Caco-2 (cell line): Measurements from ENCODE around the gene DPP9. TPM values are rescaled to one million over a fixed set of nuclear protein-coding genes. Genes with fewer than 3 reads are reported as not detected.

Experiments
- BruUV-seq: library from RNA; stranded (reverse); fragments of 400-500 nt; replicated peaks from 2 replicates; lab custom pipeline; 2021; lab: Mats Ljungman, UMichigan
- CTCF ChIA-PET: fragments of 300-600 bp; sonication (Branson Sonifier 250); formaldehyde crosslinking; loops from one replicate; lab custom pipeline; 2022; ENCODE audit warnings: antibody characterized with exemption; lab: Charles Lee
- POLR2A ChIA-PET: fragments of 300-600 bp; sonication (Branson Sonifier 250); formaldehyde crosslinking; loops from one replicate; lab custom pipeline; 2022; ENCODE audit warnings: antibody characterized with exemption; lab: Charles Lee
- DNase-seq, 2 experiments: peaks; one replicate each; pipeline versions ENCODE4 v3.0.0 to v3.0.0-alpha.2; 2020 to 2022
- H3K27me3 ChIP-seq: replicated peaks from 2 replicates; pipeline ENCODE4 v1.6.0; 2011; ENCODE audit warnings: low read length; ENCODE audit not compliant: control insufficient read depth, insufficient read depth
- H3K36me3 ChIP-seq: 2 replicates; pipeline ENCODE4 v1.5.1; 2011; ENCODE audit warnings: low read length; ENCODE audit not compliant: control insufficient read depth, insufficient read depth
- H3K4me1 ChIP-seq: fragments of 250-450 bp; sonication (Bioruptor Pico); 2 replicates; pipeline ENCODE4 v1.5.1; 2020; ENCODE audit warnings: mild to moderate bottlenecking
- H3K4me3 ChIP-seq: 2 replicates; pipeline ENCODE4 v1.5.1; 2011; ENCODE audit warnings: low read depth, mild to moderate bottlenecking, control low read depth, low read length
- H3K9me3 ChIP-seq: fragments of 250-450 bp; sonication (Bioruptor Pico); 2 replicates; pipeline ENCODE4 v1.5.1; 2020; ENCODE audit warnings: mild to moderate bottlenecking, moderate library complexity
- H3K27ac Mint-ChIP-seq: one replicate; pipeline ENCODE4 v1.8.0; 2022; ENCODE audit warnings: mixed read lengths; ENCODE audit not compliant: unreplicated experiment
- H3K27me3 Mint-ChIP-seq: one replicate; pipeline ENCODE4 v1.8.0; 2022; ENCODE audit warnings: mixed read lengths; ENCODE audit not compliant: insufficient read depth, unreplicated experiment
- H3K36me3 Mint-ChIP-seq: one replicate; pipeline ENCODE4 v1.8.0; 2022; ENCODE audit warnings: mild to moderate bottlenecking, mixed read lengths; ENCODE audit not compliant: insufficient read depth, unreplicated experiment
- H3K4me1 Mint-ChIP-seq: one replicate; pipeline ENCODE4 v1.8.0; 2022; ENCODE audit warnings: low read depth, mixed read lengths; ENCODE audit not compliant: unreplicated experiment
- H3K4me3 Mint-ChIP-seq: one replicate; pipeline ENCODE4 v1.8.0; 2022; ENCODE audit warnings: mild to moderate bottlenecking, moderate library complexity, mixed read lengths; ENCODE audit not compliant: unreplicated experiment
- H3K9me3 Mint-ChIP-seq: one replicate; pipeline ENCODE4 v1.8.0; 2022; ENCODE audit warnings: mixed read lengths; ENCODE audit not compliant: unreplicated experiment
- intact Hi-C: fragments of 100-400 bp; cut with micrococcal nuclease; formaldehyde crosslinking; loops from one replicate; pipeline ENCODE4 v1.10.0; 2022; ENCODE audit not compliant: unreplicated experiment
- total RNA-seq: library from RNA; stranded (reverse); gene quantifications from 2 replicates; pipeline ENCODE4 v1.2.3, GENCODE V29; 2022
- TF ChIP-seq, protein P1 (sequence below), 2 experiments: fragments of 200-600 bp in 1 of 2; IDR thresholded peaks; 1 replicate in 1 of 2; 2 replicates in 1 of 2; pipeline versions ENCODE4 v1.5.1 to v1.8.0; 2011 to 2022; ENCODE audit warnings: antibody characterized with exemption in 1 of 2, control low read depth in 1 of 2, inconsistent platforms in 1 of 2, low read depth in 1 of 2, low read length in 1 of 2, mild to moderate bottlenecking in 1 of 2, moderate library complexity in 1 of 2; ENCODE audit not compliant: insufficient read depth in 1 of 2, severe bottlenecking in 1 of 2, unreplicated experiment in 1 of 2

Gene DPP9
- total RNA-seq, 1 experiment from 2014 or later: 63.2 TPM

DNA sequence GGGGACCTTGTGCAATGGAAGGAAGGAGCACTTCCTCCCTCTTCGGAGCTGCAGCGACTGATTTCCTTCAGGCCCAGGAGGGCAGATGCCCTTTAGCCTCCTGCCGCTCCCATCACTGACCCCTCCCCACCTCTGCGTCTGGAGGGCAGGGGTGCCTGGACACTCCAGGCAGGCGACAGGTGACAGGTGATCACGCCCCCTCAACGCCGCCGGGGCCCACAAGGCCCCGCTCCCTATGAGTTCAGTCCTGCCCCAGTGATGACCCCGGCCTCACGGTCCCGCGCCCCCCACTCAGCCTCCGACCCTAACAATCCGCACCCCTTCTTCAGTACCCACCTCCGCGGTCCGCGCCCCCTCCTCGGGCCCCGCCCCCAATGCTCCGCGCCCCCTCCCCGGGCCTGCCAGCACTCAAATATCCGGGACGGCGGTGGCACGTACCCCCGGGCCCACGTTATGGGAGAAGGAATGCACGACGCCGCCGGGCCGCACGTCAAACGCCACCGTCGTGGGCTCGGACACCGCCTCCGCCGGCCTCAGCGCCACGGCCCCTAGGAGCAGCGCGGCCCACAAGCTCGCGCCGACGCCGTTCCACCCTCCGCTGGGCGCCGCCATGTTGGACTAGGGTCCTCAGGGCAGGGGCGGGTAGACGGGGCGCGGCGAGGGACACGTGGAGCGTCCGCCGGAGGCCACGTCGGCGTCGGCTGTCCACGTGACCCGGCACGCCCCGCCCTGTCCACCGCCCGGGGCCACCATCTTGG lies 53.7 kb downstream of the DPP9 start, which contains the start of gene MYDGF:
Gene MYDGF, minus strand, starts transcription at position 620 of the 758 bp plus-strand sequence. Its CDS starts 8 bp downstream, at position 612.
- intact Hi-C loops: loop anchor here (5.0 kb wide), 1 partner anchor 52 kb away; the partner anchor contains the start of gene DPP9
- TF ChIP-seq, protein P1, sequence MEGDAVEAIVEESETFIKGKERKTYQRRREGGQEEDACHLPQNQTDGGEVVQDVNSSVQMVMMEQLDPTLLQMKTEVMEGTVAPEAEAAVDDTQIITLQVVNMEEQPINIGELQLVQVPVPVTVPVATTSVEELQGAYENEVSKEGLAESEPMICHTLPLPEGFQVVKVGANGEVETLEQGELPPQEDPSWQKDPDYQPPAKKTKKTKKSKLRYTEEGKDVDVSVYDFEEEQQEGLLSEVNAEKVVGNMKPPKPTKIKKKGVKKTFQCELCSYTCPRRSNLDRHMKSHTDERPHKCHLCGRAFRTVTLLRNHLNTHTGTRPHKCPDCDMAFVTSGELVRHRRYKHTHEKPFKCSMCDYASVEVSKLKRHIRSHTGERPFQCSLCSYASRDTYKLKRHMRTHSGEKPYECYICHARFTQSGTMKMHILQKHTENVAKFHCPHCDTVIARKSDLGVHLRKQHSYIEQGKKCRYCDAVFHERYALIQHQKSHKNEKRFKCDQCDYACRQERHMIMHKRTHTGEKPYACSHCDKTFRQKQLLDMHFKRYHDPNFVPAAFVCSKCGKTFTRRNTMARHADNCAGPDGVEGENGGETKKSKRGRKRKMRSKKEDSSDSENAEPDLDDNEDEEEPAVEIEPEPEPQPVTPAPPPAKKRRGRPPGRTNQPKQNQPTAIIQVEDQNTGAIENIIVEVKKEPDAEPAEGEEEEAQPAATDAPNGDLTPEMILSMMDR (IDR thresholded peaks at IDR 0.05; ENCODE audit: insufficient read depth in 1 of 2, low read depth in 1 of 2, low read length in 1 of 2, severe bottlenecking in 1 of 2, unreplicated experiment in 1 of 2): no peak
- peak within 1 kb of the TSS; percentile 94 for H3K4me3 ChIP-seq
- no peaks in the 10 kb centered on the region for H3K9me3 Mint-ChIP-seq
- peak within 1 kb of the TSS; percentile 80 for H3K4me3 Mint-ChIP-seq
- CTCF ChIA-PET: no interaction called here
- peaks cover 14% of the 10 kb centered on the region for H3K4me1 ChIP-seq
- no peaks in the 10 kb centered on the region; the same call in 1 of the 2 replicates for H3K36me3 ChIP-seq
- H3K27ac Mint-ChIP-seq: peak within 1 kb of the TSS; percentile 85
- H3K4me1 Mint-ChIP-seq: no peaks in the 10 kb centered on the region
- H3K27me3 ChIP-seq: no peaks in the 10 kb centered on the region
- no TSS peak for BruUV-seq
- POLR2A ChIA-PET: interaction anchor here (0.6 to 0.7 kb wide), 2 partner anchors 30 to 96 kb away, joined by 3 to 5 read pairs; no protein-coding TSS in a partner anchor
- peaks cover 20% of the 10 kb centered on the region for H3K36me3 Mint-ChIP-seq
- H3K9me3 ChIP-seq: no peaks in the 10 kb centered on the region
- DNase-seq: peak; percentile 92 to 93
- H3K27me3 Mint-ChIP-seq: no peaks in the 10 kb centered on the region

GRCh38 chr19:4664642-4665041 lies 59.0 kb downstream of the DPP9 start:
- H3K36me3 ChIP-seq: peaks cover 1% of the 10 kb centered on the region; the same call in 1 of the 2 replicates
- BruUV-seq: no TSS peak
- Mint-ChIP-seq H3K4me3 (no peak overlapping the region), H3K36me3 (peaks cover 38% of the 10 kb centered on the region), H3K4me1 (no peaks in the 10 kb centered on the region), H3K27ac (no peak overlapping the region), H3K27me3 (no peaks in the 10 kb centered on the region), H3K9me3 (no peaks in the 10 kb centered on the region)
- TF ChIP-seq, protein P1 (IDR thresholded peaks at IDR 0.05; ENCODE audit: insufficient read depth in 1 of 2, low read depth in 1 of 2, low read length in 1 of 2, severe bottlenecking in 1 of 2, unreplicated experiment in 1 of 2): no peak
- peaks cover 6% of the 10 kb centered on the region for H3K4me1 ChIP-seq
- POLR2A ChIA-PET: no interaction called here
- no peaks in the 10 kb centered on the region for H3K27me3 ChIP-seq
- intact Hi-C loops: no loop called here
- H3K4me3 ChIP-seq: no peak overlapping the region
- CTCF ChIA-PET: no interaction called here
- no peak for DNase-seq
- no peaks in the 10 kb centered on the region for H3K9me3 ChIP-seq

DNA sequence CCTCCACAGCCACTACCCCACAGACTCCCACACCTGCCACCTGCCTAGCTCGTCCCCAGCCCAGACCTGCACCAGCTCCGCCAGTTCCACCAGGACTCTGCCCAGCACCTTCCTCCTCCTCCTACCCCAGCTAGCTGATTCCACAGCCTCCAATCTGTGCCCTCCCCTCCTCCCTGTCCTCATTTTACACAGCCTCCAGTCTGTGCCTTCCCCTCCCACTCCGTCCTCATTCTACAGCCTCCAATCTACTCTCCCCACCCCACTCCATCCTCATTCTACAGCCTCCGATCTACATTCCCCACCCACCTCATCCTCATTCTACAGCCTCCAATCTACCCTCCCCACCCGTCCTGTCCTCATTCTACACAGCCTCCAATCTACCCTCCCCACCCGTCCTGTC lies 60.8 kb downstream of the DPP9 start:
- POLR2A ChIA-PET: no interaction called here
- Mint-ChIP-seq H3K9me3 (no peaks in the 10 kb centered on the region), H3K27me3 (no peaks in the 10 kb centered on the region), H3K4me1 (no peaks in the 10 kb centered on the region), H3K4me3 (no peak overlapping the region), H3K36me3 (peaks cover 51% of the 10 kb centered on the region), H3K27ac (no peak overlapping the region)
- CTCF ChIA-PET: no interaction called here
- intact Hi-C loops: no loop called here
- no peaks in the 10 kb centered on the region for H3K27me3 ChIP-seq
- DNase-seq: no peak
- peaks cover 1% of the 10 kb centered on the region; the same call in 1 of the 2 replicates for H3K36me3 ChIP-seq
- TF ChIP-seq, protein P1 (IDR thresholded peaks at IDR 0.05; ENCODE audit: insufficient read depth in 1 of 2, low read depth in 1 of 2, low read length in 1 of 2, severe bottlenecking in 1 of 2, unreplicated experiment in 1 of 2): no peak
- no peaks in the 10 kb centered on the region for H3K4me1 ChIP-seq
- no peak overlapping the region for H3K4me3 ChIP-seq
- BruUV-seq: no TSS peak
- H3K9me3 ChIP-seq: no peaks in the 10 kb centered on the region
